Loucy (cell line): ENCODE data around the gene FAM161B.

ENCODE experiments used
- EZH2phosphoT487 ChIP-seq: fragments of 200-600 bp; IDR thresholded peaks from 2 replicates; pipeline ENCODE4 v1.6.1; 2018; ENCODE audit warnings: antibody characterized with exemption, mild to moderate bottlenecking, moderate library complexity, borderline replicate concordance
- TF ChIP-seq, protein P1 (sequence below): fragments of 200-600 bp; sonication (generic); conservative IDR thresholded peaks from 2 replicates; pipeline ENCODE4 v1.5.1; 2014; ENCODE audit warnings: mild to moderate bottlenecking, antibody characterized with exemption, low read length

DNA sequence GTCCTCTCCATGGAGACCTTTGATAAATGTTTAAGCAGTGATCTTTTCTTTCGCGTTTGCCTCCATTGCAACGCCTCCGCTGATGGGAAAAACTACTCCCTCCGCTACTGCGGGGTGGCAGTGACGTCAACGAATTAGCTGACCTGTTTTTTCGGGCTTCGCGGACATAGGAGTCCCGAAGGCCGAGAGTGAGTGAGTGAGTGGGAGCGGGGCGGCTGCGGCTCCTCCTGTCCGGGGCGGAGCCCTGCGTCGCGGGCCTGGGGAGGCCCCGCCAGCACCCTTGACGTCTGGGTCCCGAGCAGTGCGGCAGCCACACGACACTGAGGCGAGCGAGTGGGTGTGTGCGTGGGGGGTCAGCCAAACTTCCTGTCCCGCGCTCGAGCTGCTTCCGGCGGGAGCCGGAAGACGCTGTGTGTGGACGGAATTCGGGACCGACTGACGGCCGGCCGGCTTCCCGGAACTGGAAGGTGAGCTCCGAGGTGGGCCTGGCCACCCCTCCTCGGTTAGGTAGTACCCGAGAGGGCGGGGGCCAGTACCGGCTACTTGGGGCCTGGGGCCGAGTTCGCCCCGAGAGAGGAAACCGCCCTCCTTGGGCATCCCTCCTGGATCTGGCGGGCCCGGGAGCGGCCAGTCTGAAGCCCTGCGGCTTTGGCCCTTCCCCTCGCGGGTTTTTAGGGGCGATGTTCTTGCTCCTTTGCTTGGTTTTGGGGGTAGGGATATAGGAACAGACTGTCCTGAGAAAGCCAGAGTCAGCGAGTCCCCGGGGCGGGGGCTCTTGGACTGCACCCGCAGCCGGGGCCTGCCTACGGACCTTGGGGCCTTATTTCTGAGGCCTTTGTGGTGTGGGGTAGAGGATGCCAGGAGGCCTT, 63.2 kb downstream of the FAM161B start, which contains the start of gene ZNF410:
- TF ChIP-seq, protein P1, sequence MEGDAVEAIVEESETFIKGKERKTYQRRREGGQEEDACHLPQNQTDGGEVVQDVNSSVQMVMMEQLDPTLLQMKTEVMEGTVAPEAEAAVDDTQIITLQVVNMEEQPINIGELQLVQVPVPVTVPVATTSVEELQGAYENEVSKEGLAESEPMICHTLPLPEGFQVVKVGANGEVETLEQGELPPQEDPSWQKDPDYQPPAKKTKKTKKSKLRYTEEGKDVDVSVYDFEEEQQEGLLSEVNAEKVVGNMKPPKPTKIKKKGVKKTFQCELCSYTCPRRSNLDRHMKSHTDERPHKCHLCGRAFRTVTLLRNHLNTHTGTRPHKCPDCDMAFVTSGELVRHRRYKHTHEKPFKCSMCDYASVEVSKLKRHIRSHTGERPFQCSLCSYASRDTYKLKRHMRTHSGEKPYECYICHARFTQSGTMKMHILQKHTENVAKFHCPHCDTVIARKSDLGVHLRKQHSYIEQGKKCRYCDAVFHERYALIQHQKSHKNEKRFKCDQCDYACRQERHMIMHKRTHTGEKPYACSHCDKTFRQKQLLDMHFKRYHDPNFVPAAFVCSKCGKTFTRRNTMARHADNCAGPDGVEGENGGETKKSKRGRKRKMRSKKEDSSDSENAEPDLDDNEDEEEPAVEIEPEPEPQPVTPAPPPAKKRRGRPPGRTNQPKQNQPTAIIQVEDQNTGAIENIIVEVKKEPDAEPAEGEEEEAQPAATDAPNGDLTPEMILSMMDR, result no peak
- no peak for TF ChIP-seq EZH2phosphoT487
